Fibroblast of lung (primary cell): Measurements from ENCODE around the gene MFN2.

ENCODE experiments used
- EZH2 ChIP-seq: IDR thresholded peaks from 2 replicates; pipeline ENCODE4 v1.5.1; 2012; ENCODE audit warnings: low read length, control low read depth, mild to moderate bottlenecking; ENCODE audit errors: missing control alignments
- TF ChIP-seq, protein P1 (sequence below), 2 donors: IDR thresholded peaks in 1 of 2; conservative IDR thresholded peaks in 1 of 2; 1 replicate in 1 of 2; 2 replicates in 1 of 2; pipeline ENCODE4 v1.5.1; 2011 to 2012; ENCODE audit warnings: low read length in 2 of 2, control low read depth in 1 of 2, inconsistent platforms in 1 of 2, low read depth in 1 of 2, mild to moderate bottlenecking in 1 of 2

DNA sequence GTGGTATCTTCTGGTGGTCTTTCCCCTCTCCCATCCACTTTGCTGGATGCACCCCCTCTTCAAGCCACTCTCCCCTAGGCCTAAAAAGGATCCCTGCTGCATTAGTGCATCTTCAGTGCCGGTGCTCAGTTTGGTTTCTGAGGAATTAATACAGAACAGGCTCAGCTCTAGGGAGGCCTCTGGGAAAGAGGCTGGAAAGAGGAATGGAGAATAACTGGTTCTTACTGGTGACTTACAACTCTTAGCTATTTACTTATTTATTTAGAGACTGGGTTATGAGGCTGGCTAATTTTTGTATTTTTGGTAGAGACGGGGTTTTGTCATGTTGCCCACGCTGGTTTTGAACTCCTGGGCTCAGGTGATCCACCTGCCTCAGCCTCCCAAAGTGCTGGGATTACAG lies 19.0 kb downstream of the MFN2 start:
- no peak for TF ChIP-seq EZH2
- TF ChIP-seq, protein P1, sequence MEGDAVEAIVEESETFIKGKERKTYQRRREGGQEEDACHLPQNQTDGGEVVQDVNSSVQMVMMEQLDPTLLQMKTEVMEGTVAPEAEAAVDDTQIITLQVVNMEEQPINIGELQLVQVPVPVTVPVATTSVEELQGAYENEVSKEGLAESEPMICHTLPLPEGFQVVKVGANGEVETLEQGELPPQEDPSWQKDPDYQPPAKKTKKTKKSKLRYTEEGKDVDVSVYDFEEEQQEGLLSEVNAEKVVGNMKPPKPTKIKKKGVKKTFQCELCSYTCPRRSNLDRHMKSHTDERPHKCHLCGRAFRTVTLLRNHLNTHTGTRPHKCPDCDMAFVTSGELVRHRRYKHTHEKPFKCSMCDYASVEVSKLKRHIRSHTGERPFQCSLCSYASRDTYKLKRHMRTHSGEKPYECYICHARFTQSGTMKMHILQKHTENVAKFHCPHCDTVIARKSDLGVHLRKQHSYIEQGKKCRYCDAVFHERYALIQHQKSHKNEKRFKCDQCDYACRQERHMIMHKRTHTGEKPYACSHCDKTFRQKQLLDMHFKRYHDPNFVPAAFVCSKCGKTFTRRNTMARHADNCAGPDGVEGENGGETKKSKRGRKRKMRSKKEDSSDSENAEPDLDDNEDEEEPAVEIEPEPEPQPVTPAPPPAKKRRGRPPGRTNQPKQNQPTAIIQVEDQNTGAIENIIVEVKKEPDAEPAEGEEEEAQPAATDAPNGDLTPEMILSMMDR (conservative IDR thresholded peaks at IDR 0.05 in 1 of 2, IDR thresholded peaks at IDR 0.05 in 1 of 2; ENCODE audit: low read depth in 1 of 2, low read length in 2 of 2) = no peak
